Measurements from ENCODE around the gene DNAH9. TPM values are rescaled to one million over a fixed set of nuclear protein-coding genes. Genes with fewer than 3 reads are reported as not detected.

The DNAH9 gene
- total RNA-seq, 1 donor from 2014 or later: 0.98 TPM

- intact Hi-C loops (cut with DNase I): no loop called here
- ATAC-seq: no peak
- no peak for DNase-seq (ENCODE audit: low spot score)
Observed at GRCh38 chr17:11737313-11737679, 139.0 kb downstream of the DNAH9 start.

DNA sequence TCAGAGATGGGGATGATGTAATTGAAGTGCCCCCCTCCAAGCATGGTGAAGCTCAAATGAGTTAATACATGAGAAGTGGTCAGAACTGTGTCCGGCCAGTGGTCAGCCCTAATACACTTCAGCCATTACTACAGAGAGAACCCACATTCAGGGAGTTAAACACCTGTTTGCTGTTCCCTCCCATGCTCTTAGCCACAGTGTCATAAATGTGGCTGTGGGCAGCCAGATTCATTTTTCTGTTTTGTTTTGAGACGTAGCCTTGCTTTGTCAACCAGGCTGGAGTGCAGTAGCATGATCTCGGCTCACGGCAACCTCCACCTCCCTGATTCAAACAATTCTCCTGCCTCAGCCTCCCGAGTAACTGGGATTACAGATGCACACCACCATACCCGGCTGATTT is 139.9 kb downstream of the DNAH9 start:
- intact Hi-C loops (cut with DNase I): no loop called here
- no peak for ATAC-seq

GRCh38 chr17:11739351-11739750 is 141.1 kb downstream of the DNAH9 start:
- intact Hi-C loops (cut with DNase I): no loop called here
- no peak for ATAC-seq
- DNase-seq (ENCODE audit: low spot score): no peak

More for the DNA sequence above, 139.9 kb downstream of the DNAH9 start:
- DNase-seq (ENCODE audit: low spot score): no peak

DNA sequence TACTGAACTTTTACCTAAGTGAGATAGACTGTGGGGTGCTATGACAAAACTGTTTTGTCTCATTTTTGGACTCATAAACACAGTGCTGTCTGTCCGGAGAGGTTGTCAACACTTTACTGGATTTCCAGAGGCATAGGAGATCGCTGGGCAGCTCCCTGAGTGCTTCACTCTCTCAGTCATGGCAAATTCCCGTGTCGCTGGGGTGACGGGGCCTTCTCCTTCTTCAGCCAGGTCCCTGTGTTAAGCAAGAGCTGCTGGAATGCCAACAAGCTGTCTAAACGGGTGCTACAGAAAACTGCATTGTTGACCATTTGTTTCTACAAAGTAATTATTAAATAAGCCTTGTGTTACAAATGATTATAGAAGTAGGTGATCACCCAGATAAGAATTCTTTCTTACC is 141.6 kb downstream of the DNAH9 start:
- ATAC-seq: no peak
- intact Hi-C loops (cut with DNase I): no loop called here
- DNase-seq (ENCODE audit: low spot score): no peak

DNA sequence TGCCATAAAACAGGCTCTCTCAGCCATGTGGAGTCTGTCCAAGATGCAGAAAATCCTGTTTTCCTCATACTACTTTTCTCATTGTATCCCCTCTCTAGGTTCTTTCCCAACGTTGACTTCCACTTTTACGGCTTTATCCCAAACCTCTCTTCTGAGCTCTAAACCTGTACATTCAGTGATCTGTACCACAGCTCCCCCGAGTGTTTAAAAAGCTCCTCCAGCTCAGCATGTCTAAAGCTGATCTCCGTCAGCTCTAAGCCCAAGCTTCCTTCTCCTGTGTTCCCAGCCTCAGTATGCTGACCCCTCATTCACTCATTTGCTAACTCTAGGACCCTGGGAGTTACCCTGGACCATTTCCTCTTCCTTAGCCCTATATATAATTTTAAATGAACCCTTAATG is 144.6 kb downstream of the DNAH9 start:
- DNase-seq (ENCODE audit: low spot score): no peak
- intact Hi-C loops (cut with DNase I): no loop called here
- ATAC-seq: peak; percentile 59

DNA sequence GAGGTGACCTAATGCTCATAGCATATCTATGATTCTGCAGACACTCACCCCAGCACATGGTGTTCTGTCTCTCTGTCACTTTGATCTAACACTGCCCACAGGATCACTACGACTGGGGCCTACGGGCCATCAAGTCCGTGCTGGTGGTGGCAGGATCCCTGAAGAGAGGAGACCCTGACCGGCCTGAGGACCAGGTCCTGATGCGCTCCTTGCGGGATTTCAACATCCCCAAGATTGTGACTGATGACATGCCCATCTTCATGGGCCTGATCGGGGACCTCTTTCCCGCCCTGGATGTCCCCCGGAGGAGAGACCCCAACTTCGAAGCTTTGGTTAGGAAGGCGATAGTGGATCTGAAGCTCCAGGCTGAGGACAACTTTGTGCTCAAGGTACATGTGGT is 146.4 kb downstream of the DNAH9 start:
- ATAC-seq (no peak), DNase-seq (ENCODE audit: low spot score) (no peak)
- intact Hi-C loops (cut with DNase I): loop anchor here (5.0 kb wide), 1 partner anchor 93 kb away; no protein-coding TSS in a partner anchor

DNA sequence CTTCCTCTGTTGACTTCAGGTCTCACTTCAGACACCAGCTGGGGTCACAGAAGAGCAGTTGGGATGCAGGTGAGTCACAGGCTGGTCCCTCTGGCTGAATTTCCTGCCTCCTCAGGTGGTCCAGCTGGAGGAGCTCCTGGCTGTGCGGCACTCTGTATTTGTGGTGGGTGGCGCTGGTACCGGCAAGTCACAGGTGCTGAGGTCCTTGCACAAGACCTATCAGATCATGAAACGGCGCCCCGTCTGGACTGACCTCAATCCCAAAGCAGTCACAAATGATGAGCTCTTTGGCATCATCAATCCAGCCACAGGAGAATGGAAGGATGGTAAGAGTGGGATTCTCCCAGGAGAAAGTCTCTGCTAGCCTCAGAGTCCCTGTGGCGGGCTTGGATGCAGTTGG is 149.2 kb downstream of the DNAH9 start:
- intact Hi-C loops (cut with DNase I): loop anchor here (5.0 kb wide), 1 partner anchor 90 kb away; no protein-coding TSS in a partner anchor
- no peak for ATAC-seq

GRCh38 chr17:11757815-11758214 is 159.5 kb downstream of the DNAH9 start:
- no peak for ATAC-seq
- intact Hi-C loops (cut with DNase I): loop anchor here (5.0 kb wide), 1 partner anchor 49 kb away; no protein-coding TSS in a partner anchor
- no peak for DNase-seq (ENCODE audit: low spot score)

More for the DNA sequence above, 149.2 kb downstream of the DNAH9 start:
- no peak for DNase-seq (ENCODE audit: low spot score)

DNA sequence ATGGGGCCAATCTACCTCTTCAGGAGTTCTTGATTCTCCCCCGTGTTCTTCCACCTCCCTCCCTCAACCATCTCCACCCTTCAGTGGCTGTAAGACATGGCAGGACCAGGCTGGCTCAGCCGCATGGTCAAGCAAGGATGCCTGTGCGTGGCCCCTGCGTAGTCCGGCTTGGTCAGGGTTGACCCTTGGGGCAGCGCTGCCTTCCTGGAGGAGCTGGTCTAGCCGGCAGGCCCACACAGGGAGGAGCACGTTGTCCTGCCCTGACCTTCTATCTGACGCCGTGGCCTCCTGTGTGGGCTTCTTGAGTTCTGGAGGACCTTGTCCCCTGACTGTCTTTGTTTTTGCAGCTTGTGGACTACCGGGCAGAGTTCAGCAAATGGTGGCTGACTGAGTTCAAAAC is 169.8 kb downstream of the DNAH9 start:
- intact Hi-C loops (cut with DNase I): loop anchor here (5.0 kb wide), 1 partner anchor 526 kb away; the partner anchor contains the start of gene SHISA6
- DNase-seq (ENCODE audit: low spot score) (no peak), ATAC-seq (no peak)

GRCh38 chr17:11768981-11769380 is 170.7 kb downstream of the DNAH9 start:
- DNase-seq (ENCODE audit: low spot score) (no peak), ATAC-seq (no peak)

GRCh38 chr17:11772031-11772430 is 173.8 kb downstream of the DNAH9 start:
- no peak for DNase-seq (ENCODE audit: low spot score)
- ATAC-seq: no peak
- intact Hi-C loops (cut with DNase I): no loop called here

More at GRCh38 chr17:11768981-11769380, 170.7 kb downstream of the DNAH9 start:
- intact Hi-C loops (cut with DNase I): loop anchor here (5.0 kb wide), 1 partner anchor 527 kb away; the partner anchor contains the start of gene SHISA6

GRCh38 chr17:11779892-11780291 is 181.6 kb downstream of the DNAH9 start:
- no peak for ATAC-seq
- DNase-seq (ENCODE audit: low spot score): no peak
- intact Hi-C loops (cut with DNase I): no loop called here

DNA sequence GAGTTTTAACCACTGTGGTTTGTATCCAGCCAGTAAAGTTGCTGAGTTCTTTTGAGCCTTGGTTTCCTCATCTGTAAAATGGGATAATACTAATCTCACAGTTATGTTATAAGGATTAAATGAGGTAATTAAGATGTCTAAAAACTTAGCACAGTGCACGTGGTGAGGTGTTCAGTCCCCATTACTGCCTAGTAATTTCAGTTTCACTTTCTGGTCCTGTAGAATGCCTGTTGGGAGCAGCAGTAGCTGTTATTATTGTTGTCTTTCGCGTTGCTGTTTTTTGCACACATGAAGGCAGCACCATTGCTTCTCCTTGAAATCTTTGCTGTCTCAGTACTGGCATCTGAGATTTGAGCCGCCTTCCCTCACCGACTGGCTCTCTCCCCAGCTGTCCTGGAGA is 182.4 kb downstream of the DNAH9 start:
- intact Hi-C loops (cut with DNase I): no loop called here
- DNase-seq (ENCODE audit: low spot score): no peak
- ATAC-seq: peak; percentile 17

GRCh38 chr17:11786711-11787438 is 188.6 kb downstream of the DNAH9 start:
- DNase-seq (ENCODE audit: low spot score): no peak
- ATAC-seq: no peak
- intact Hi-C loops (cut with DNase I): no loop called here

DNA sequence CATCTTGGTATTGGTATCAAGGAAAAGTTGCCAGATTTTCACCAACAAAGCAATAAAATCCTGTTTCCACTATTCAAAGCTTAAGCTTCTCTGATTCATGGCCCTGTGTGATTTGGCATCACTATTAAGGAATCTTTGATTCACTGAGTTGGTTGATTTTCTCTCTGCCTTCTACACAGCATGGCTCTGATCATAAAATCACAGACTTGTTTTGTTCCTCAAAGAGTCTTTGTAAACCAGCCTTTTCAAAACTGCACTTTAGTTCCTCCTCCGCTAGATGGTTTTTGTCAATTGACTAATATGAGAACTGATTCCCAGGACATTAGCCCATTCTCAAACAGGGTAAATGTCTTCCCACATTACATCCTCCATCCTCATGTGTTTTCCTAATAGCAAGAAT is 197.6 kb downstream of the DNAH9 start:
- no peak for ATAC-seq
- intact Hi-C loops (cut with DNase I): no loop called here
- DNase-seq (ENCODE audit: low spot score): no peak

- ATAC-seq (no peak), DNase-seq (ENCODE audit: low spot score) (no peak)
- intact Hi-C loops (cut with DNase I): no loop called here
Observed at GRCh38 chr17:11797803-11798202, 199.5 kb downstream of the DNAH9 start.

- intact Hi-C loops (cut with DNase I): no loop called here
- ATAC-seq (no peak), DNase-seq (ENCODE audit: low spot score) (no peak)
Observed at GRCh38 chr17:11803231-11803969, 205.1 kb downstream of the DNAH9 start.

- no peak for DNase-seq (ENCODE audit: low spot score)
- intact Hi-C loops (cut with DNase I): loop anchor here (5.0 kb wide), 1 partner anchor 48 kb away; no protein-coding TSS in a partner anchor
- no peak for ATAC-seq
Observed at GRCh38 chr17:11805138-11805537, 206.9 kb downstream of the DNAH9 start.

- DNase-seq (ENCODE audit: low spot score): no peak
- intact Hi-C loops (cut with DNase I): loop anchor here (5.0 kb wide), 1 partner anchor 49 kb away; no protein-coding TSS in a partner anchor
- ATAC-seq: no peak
Observed at GRCh38 chr17:11805952-11806351, 207.7 kb downstream of the DNAH9 start.

- DNase-seq (ENCODE audit: low spot score) (no peak), ATAC-seq (no peak)
- intact Hi-C loops (cut with DNase I): loop anchor here (5.0 kb wide), 1 partner anchor 50 kb away; no protein-coding TSS in a partner anchor
Observed at GRCh38 chr17:11807606-11808005, 209.3 kb downstream of the DNAH9 start.

All from sciatic nerve (tissue), 2 donors.